ENCODE results near the gene ATP6V0B.

DNA sequence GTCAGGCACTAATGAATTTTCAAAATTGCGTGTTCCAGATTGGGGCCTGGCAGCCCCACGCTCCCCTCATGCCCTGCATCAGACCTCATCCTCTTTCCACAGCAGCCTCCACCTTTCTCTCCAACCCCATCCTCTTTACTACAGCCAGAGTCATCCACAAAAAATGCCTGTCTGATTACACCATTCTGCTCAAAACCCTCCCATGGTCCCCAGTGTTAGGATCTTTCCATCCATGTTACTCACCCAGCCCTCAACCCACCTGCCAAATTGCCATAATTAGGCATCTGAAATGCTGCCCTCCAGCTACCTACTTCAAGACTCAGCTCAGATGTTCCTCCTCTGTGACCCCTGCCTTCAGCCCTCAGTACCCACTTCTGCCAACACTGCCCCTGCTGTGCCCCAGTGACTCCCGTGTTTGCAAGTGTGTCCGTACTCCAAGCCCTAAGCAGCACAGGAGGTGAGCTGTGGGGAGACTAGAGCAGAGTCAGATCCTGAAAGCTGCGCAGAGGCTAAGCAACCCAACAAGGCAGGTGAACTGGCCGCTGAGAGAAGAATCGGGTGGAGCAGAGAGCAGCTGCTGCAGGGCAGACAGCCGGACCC, 41.9 kb upstream of the ATP6V0B start:
- TF ChIP-seq EZH2 (IDR thresholded peaks at IDR 0.05; ENCODE audit: low read length, unreplicated experiment): no peak
- TF ChIP-seq, protein P1, sequence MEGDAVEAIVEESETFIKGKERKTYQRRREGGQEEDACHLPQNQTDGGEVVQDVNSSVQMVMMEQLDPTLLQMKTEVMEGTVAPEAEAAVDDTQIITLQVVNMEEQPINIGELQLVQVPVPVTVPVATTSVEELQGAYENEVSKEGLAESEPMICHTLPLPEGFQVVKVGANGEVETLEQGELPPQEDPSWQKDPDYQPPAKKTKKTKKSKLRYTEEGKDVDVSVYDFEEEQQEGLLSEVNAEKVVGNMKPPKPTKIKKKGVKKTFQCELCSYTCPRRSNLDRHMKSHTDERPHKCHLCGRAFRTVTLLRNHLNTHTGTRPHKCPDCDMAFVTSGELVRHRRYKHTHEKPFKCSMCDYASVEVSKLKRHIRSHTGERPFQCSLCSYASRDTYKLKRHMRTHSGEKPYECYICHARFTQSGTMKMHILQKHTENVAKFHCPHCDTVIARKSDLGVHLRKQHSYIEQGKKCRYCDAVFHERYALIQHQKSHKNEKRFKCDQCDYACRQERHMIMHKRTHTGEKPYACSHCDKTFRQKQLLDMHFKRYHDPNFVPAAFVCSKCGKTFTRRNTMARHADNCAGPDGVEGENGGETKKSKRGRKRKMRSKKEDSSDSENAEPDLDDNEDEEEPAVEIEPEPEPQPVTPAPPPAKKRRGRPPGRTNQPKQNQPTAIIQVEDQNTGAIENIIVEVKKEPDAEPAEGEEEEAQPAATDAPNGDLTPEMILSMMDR (conservative IDR thresholded peaks at IDR 0.05; ENCODE audit: low read depth, low read length): no peak
- TF ChIP-seq EZH2phosphoT487 (IDR thresholded peaks at IDR 0.05; ENCODE audit: borderline replicate concordance, low read length): no peak
